Esophagus squamous epithelium (tissue), 4 donors: Measurements from ENCODE around the gene EPS8.

Experiments used
- CTCF ChIP-seq, 6 experiments: fragments of 450-650 bp in 4 of 6; fragments of 200-600 bp in 2 of 6; sonication (generic) in 2 of 6; IDR thresholded peaks; one replicate each; pipeline ENCODE4 v1.5.1; 2016 to 2019; ENCODE audit warnings: antibody characterized with exemption in 6 of 6, mild to moderate bottlenecking in 4 of 6, moderate library complexity in 4 of 6
- POLR2A ChIP-seq, 4 donors: fragments of 450-650 bp; IDR thresholded peaks; one replicate each; pipeline ENCODE4 v1.6.1; 2017; ENCODE audit warnings: antibody characterized with exemption in 4 of 4, mild to moderate bottlenecking in 4 of 4, moderate library complexity in 3 of 4

GRCh38 chr12:15794196-15794595 lies 5.0 kb upstream of the EPS8 start:
- TF ChIP-seq CTCF (IDR thresholded peaks at IDR 0.05) = no peak
- no peak for TF ChIP-seq POLR2A (IDR thresholded peaks at IDR 0.05)
